Measurements from ENCODE around the gene EID3. TPM values are rescaled to one million over a fixed set of nuclear protein-coding genes. Genes with fewer than 3 reads are reported as not detected.
A peak's percentile ranks its signal among the peaks of the same experiment; 100 is the strongest.

The EID3 gene
- polyA plus RNA-seq, 2 of the 4 experiments (the other 2 are of a cell fraction), result 6.8 to 12.2 TPM

DNA sequence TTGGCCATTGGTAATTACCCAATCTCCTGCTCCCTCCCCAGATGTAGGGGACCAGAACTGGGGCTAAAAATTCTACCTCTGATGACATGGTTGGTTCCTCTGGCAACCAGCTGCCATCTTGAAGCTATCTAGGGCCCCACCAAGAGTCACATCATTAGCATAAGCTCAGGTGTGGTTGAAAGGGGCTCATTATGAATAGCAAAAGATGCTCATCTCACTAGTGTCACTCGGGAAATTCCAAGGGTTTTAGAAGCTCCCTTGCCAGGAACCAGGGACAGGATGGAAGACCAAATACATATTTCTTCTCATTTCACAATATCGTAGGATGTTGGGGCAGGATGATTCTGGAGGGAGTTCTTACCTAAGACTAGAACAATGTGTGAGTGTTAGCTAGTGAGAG, 38.6 kb downstream of the EID3 start (continued):
- no peak for TF ChIP-seq RCOR1 (IDR thresholded peaks at IDR 0.05; ENCODE audit: low read depth, low read length)
- TF ChIP-seq, protein P1, sequence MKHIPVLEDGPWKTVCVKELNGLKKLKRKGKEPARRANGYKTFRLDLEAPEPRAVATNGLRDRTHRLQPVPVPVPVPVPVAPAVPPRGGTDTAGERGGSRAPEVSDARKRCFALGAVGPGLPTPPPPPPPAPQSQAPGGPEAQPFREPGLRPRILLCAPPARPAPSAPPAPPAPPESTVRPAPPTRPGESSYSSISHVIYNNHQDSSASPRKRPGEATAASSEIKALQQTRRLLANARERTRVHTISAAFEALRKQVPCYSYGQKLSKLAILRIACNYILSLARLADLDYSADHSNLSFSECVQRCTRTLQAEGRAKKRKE (CRISPR knock-in tag; IDR thresholded peaks at IDR 0.05; ENCODE audit: low read depth), result no peak
- TF ChIP-seq ZC3H11A (IDR thresholded peaks at IDR 0.05), result no peak
- TF ChIP-seq RFX5 (IDR thresholded peaks at IDR 0.05), result no peak
- no peak for TF ChIP-seq MAFK (IDR thresholded peaks at IDR 0.05; ENCODE audit: partially characterized antibody)
- 0 out of 5 replicates have a peak, but pooled peaks of 1 of the 2 experiments have one; percentile 9 for TF ChIP-seq JUN (IDR thresholded peaks at IDR 0.05)
- TF ChIP-seq, protein P2, sequence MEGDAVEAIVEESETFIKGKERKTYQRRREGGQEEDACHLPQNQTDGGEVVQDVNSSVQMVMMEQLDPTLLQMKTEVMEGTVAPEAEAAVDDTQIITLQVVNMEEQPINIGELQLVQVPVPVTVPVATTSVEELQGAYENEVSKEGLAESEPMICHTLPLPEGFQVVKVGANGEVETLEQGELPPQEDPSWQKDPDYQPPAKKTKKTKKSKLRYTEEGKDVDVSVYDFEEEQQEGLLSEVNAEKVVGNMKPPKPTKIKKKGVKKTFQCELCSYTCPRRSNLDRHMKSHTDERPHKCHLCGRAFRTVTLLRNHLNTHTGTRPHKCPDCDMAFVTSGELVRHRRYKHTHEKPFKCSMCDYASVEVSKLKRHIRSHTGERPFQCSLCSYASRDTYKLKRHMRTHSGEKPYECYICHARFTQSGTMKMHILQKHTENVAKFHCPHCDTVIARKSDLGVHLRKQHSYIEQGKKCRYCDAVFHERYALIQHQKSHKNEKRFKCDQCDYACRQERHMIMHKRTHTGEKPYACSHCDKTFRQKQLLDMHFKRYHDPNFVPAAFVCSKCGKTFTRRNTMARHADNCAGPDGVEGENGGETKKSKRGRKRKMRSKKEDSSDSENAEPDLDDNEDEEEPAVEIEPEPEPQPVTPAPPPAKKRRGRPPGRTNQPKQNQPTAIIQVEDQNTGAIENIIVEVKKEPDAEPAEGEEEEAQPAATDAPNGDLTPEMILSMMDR (IDR thresholded peaks at IDR 0.05), result no peak

DNA sequence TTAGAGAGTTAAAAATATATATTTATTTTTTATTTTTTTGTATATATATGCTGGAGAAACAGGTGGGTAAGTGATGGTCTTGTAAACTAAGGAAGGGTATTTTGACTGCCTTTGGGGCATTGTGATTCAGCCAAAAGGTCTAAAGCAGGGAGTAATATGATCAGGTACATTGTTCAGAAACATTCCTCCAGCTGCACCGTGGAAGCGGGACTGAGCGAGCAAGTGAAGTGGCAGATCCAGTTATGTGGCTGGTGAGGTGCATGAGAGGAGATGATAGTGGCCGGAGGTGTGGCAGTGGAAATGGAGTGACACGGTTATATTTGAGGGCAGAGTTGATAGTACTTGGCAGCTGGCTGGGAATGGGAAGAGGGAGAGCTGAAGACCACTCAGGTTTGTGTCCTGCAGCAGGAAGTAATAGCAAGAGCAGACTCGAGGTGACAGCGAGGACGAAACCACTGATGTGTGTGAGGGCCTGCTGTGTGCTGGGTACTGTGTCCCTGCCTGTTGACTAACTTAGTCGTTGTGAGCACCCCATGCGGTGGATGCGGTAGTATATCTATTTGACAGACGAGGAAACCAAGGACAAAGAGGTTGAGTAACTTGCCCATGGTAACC, 39.2 kb downstream of the EID3 start:
- CTCF ChIA-PET, result interaction anchor here (0.9 to 1.4 kb wide), 3 partner anchors 39 to 710 kb away, joined by 3 read pairs; no protein-coding TSS in a partner anchor
- peak overlapping the region in 1 of 2 experiments; percentile 29; a peak in 3 of 6 replicates for H3K27ac ChIP-seq
- POLR2A ChIA-PET, result no interaction called here
- peak in 1 of 2 experiments; percentile 67 for DNase-seq (ENCODE audit: low read depth in 1 of 2, low spot score in 1 of 2)
- FAIRE-seq, result no peak
- H3K4me2 ChIP-seq, result peak overlapping the region; percentile 27; the same call in 2 of the 3 replicates
- H3K9me3 ChIP-seq, result no peaks in the 10 kb centered on the region
- H3K4me3 ChIP-seq, result no peak overlapping the region
- WGBS (ENCODE audit: missing lambda C conversion rate), result 61% methylated on average over 12 of the region's 12 CpGs
- peaks cover 100% of the 10 kb centered on the region for H3K4me1 ChIP-seq
- peak; percentile 11 to 16; a peak in 5 of 6 replicates for ATAC-seq
- TF ChIP-seq, protein P3, sequence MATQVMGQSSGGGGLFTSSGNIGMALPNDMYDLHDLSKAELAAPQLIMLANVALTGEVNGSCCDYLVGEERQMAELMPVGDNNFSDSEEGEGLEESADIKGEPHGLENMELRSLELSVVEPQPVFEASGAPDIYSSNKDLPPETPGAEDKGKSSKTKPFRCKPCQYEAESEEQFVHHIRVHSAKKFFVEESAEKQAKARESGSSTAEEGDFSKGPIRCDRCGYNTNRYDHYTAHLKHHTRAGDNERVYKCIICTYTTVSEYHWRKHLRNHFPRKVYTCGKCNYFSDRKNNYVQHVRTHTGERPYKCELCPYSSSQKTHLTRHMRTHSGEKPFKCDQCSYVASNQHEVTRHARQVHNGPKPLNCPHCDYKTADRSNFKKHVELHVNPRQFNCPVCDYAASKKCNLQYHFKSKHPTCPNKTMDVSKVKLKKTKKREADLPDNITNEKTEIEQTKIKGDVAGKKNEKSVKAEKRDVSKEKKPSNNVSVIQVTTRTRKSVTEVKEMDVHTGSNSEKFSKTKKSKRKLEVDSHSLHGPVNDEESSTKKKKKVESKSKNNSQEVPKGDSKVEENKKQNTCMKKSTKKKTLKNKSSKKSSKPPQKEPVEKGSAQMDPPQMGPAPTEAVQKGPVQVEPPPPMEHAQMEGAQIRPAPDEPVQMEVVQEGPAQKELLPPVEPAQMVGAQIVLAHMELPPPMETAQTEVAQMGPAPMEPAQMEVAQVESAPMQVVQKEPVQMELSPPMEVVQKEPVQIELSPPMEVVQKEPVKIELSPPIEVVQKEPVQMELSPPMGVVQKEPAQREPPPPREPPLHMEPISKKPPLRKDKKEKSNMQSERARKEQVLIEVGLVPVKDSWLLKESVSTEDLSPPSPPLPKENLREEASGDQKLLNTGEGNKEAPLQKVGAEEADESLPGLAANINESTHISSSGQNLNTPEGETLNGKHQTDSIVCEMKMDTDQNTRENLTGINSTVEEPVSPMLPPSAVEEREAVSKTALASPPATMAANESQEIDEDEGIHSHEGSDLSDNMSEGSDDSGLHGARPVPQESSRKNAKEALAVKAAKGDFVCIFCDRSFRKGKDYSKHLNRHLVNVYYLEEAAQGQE (IDR thresholded peaks at IDR 0.05), result no peak
- TF ChIP-seq EHF (CRISPR knock-in tag; IDR thresholded peaks at IDR 0.05) (no peak), CHD4 (IDR thresholded peaks at IDR 0.05; ENCODE audit: borderline replicate concordance) (no peak), MYC (IDR thresholded peaks at IDR 0.05; ENCODE audit: borderline replicate concordance, low read length) (no peak), PHF8 (IDR thresholded peaks at IDR 0.05; ENCODE audit: borderline replicate concordance, low read depth) (no peak), CBX8 (IDR thresholded peaks at IDR 0.05) (no peak), HOXB13 (CRISPR knock-in tag; IDR thresholded peaks at IDR 0.05; ENCODE audit: low read depth) (no peak), RFX5 (IDR thresholded peaks at IDR 0.05) (no peak), MAFK (IDR thresholded peaks at IDR 0.05; ENCODE audit: partially characterized antibody) (no peak), NR3C1 (IDR thresholded peaks at IDR 0.05) (no peak), FOSL2 (IDR thresholded peaks at IDR 0.05) (no peak), FOSL2 (CRISPR knock-in tag; IDR thresholded peaks at IDR 0.05) (no peak), HEYL (CRISPR knock-in tag; IDR thresholded peaks at IDR 0.05) (no peak), FOXS1 (CRISPR knock-in tag; IDR thresholded peaks at IDR 0.05) (no peak), MAZ (IDR thresholded peaks at IDR 0.05; ENCODE audit: borderline replicate concordance, low read depth, low read length) (no peak), RCOR1 (IDR thresholded peaks at IDR 0.05; ENCODE audit: low read depth, low read length) (no peak), CHD2 (IDR thresholded peaks at IDR 0.05; ENCODE audit: low read length, partially characterized antibody) (no peak)
- TF ChIP-seq, protein P2 (IDR thresholded peaks at IDR 0.05), result no peak
- TF ChIP-seq, protein P4, sequence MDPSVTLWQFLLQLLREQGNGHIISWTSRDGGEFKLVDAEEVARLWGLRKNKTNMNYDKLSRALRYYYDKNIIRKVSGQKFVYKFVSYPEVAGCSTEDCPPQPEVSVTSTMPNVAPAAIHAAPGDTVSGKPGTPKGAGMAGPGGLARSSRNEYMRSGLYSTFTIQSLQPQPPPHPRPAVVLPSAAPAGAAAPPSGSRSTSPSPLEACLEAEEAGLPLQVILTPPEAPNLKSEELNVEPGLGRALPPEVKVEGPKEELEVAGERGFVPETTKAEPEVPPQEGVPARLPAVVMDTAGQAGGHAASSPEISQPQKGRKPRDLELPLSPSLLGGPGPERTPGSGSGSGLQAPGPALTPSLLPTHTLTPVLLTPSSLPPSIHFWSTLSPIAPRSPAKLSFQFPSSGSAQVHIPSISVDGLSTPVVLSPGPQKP (IDR thresholded peaks at IDR 0.05; ENCODE audit: low read depth, low read length), result no peak
- TF ChIP-seq, protein P5, sequence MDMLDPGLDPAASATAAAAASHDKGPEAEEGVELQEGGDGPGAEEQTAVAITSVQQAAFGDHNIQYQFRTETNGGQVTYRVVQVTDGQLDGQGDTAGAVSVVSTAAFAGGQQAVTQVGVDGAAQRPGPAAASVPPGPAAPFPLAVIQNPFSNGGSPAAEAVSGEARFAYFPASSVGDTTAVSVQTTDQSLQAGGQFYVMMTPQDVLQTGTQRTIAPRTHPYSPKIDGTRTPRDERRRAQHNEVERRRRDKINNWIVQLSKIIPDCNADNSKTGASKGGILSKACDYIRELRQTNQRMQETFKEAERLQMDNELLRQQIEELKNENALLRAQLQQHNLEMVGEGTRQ (IDR thresholded peaks at IDR 0.05), result no peak
- TF ChIP-seq, protein P6, sequence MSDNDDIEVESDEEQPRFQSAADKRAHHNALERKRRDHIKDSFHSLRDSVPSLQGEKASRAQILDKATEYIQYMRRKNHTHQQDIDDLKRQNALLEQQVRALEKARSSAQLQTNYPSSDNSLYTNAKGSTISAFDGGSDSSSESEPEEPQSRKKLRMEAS (IDR thresholded peaks at IDR 0.05), result 0 out of 2 replicates have a peak, but pooled peaks have one; percentile 18
- TF ChIP-seq, protein P7, sequence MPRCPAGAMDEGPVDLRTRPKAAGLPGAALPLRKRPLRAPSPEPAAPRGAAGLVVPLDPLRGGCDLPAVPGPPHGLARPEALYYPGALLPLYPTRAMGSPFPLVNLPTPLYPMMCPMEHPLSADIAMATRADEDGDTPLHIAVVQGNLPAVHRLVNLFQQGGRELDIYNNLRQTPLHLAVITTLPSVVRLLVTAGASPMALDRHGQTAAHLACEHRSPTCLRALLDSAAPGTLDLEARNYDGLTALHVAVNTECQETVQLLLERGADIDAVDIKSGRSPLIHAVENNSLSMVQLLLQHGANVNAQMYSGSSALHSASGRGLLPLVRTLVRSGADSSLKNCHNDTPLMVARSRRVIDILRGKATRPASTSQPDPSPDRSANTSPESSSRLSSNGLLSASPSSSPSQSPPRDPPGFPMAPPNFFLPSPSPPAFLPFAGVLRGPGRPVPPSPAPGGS (IDR thresholded peaks at IDR 0.05), result no peak
